Measurements from ENCODE around the gene SGIP1. TPM values are rescaled to one million over a fixed set of nuclear protein-coding genes. Genes with fewer than 3 reads are reported as not detected.

Gene SGIP1
- total and polyA plus RNA-seq, 9 donors, result 0.91 to 7.0 (median 3.3) TPM

- WGBS, 3 donors, result 88 to 92% (median 88%) methylated on average over 4 of the region's 4 CpGs
- intact Hi-C loops (cut with DNase I), result no loop called here
Observed at GRCh38 chr1:66751160-66751559, 217.2 kb downstream of the SGIP1 start.

DNA sequence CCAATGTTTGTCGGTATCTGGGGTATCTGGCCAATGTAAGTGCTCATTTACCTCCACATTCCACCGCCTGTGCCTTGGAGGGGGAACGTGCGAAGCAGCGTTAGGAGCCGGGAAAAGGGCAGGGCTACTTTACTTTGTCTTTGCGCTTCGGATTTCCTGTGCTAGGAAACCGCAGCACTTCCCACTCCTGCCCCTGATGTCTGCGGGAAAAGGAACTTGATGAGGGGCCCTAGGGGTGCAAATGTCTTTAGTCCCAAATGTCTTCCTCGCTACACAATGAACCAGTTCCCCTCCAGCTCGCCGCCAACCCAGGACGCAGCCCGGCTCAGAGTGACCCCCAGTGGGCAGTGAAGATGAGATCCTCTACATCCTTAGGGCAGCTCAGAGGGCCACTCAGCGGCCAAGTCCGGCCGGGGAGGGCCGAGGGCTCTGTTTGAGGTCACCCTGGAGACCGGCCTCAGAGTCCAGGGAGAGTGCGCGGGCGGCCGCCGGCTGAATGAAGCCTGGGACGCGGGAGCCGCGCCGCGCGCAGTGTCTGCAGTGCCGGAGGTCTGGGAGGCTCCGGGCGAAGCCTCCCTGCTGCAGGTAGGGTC is 218.1 kb downstream of the SGIP1 start, which contains the start of gene DYNLT5:
TSS of gene DYNLT5 (plus strand) at position 460 of the 593 bp plus-strand sequence. CDS start 2,200 bp downstream, outside the sequence.
- DNase-seq, result peak; percentile 12 to 42 (median 18)
- Histone ChIP-seq H3K4me3 (peak within 1 kb of the TSS; percentile 19), H3K27me3 (no peaks in the 10 kb centered on the region), H3K9me3 (no peaks in the 10 kb centered on the region), H3K27ac (no peak within 1 kb of the TSS), H3K4me1 (ENCODE audit: insufficient read depth) (peaks cover 3% of the 10 kb centered on the region), H3K36me3 (no peaks in the 10 kb centered on the region)
- WGBS, 3 donors, result 12 to 17% (median 14%) methylated on average over 35 of the region's 35 CpGs
- no peak for TF ChIP-seq POLR2A (IDR thresholded peaks at IDR 0.05)
- no peak for TF ChIP-seq EP300 (IDR thresholded peaks at IDR 0.05)
- TF ChIP-seq, protein P1, sequence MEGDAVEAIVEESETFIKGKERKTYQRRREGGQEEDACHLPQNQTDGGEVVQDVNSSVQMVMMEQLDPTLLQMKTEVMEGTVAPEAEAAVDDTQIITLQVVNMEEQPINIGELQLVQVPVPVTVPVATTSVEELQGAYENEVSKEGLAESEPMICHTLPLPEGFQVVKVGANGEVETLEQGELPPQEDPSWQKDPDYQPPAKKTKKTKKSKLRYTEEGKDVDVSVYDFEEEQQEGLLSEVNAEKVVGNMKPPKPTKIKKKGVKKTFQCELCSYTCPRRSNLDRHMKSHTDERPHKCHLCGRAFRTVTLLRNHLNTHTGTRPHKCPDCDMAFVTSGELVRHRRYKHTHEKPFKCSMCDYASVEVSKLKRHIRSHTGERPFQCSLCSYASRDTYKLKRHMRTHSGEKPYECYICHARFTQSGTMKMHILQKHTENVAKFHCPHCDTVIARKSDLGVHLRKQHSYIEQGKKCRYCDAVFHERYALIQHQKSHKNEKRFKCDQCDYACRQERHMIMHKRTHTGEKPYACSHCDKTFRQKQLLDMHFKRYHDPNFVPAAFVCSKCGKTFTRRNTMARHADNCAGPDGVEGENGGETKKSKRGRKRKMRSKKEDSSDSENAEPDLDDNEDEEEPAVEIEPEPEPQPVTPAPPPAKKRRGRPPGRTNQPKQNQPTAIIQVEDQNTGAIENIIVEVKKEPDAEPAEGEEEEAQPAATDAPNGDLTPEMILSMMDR (IDR thresholded peaks at IDR 0.05), result no peak
- intact Hi-C loops (cut with DNase I), result no loop called here

More at GRCh38 chr1:66751160-66751559, 217.2 kb downstream of the SGIP1 start:
- DNase-seq, result no peak
- no peaks in the 10 kb centered on the region for H3K36me3 ChIP-seq
- H3K27me3 ChIP-seq, result no peaks in the 10 kb centered on the region
- H3K27ac ChIP-seq, result no peak overlapping the region
- peaks cover 3% of the 10 kb centered on the region for H3K4me1 ChIP-seq (ENCODE audit: insufficient read depth)
- H3K4me3 ChIP-seq, result no peak overlapping the region
- TF ChIP-seq, protein P1 (IDR thresholded peaks at IDR 0.05), result no peak
- TF ChIP-seq POLR2A (IDR thresholded peaks at IDR 0.05), result no peak
- TF ChIP-seq EP300 (IDR thresholded peaks at IDR 0.05), result no peak
- no peaks in the 10 kb centered on the region for H3K9me3 ChIP-seq

DNA sequence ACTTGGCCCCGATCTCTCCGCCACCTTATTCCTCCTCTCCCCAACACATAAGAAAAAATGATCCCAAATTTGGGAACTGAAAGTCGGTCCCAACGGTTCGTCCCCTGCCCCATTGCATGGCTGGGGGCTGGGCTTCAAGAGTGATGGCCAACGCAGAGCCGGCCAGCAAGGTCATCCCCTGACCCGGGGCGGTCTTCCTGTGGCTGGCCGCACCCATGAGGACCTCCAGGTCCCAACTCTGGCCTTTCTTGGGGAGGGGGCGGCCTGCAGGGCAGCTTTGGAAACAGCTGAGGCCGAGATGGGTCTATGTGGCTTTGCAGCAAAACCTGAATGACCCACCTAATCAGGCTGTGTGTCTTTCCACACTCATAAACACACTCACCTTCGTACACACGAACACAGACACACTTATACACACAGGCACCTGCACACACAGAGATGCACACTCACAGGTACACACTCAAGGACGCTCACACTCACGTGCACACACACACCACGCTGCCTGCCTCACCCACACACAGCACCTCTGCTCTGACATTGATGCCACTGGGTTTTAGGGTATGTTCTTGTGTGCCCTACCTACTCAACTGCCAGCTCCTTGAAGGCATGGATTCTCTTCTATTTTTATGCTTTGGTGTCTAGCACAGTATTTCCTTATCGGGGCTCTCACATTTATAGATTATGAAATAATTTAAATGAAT is 218.9 kb downstream of the SGIP1 start:
- intact Hi-C loops (cut with DNase I), result no loop called here
- no peak overlapping the region for H3K27ac ChIP-seq
- WGBS, 3 donors, result 50 to 54% (median 52%) methylated on average over 18 of the region's 18 CpGs

DNA sequence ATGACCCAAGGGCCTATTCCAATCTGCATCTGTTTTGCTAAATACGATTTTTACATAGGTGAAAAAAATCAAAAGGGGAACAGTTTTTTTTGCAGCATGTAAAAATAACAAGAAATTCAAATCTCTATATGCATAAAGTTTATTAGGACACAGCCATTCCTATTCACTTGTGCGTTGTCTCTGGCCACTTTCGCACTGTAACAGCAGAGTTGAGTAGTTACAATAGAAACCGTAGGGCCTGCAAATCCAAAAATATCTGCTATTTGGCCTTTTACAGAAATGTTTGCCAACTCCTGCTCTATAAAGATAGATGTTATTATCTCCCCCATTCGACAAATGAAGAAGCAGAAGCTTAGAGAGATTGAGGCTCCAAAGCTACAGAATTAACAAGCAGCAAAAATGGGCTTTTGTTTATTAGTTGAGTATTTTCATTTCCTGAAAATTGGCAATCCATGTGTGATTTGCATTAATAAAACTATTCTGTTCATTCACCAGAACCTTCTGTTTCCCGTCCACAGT is 223.8 kb downstream of the SGIP1 start:
- no peak overlapping the region for H3K4me3 ChIP-seq
- TF ChIP-seq EP300 (IDR thresholded peaks at IDR 0.05) (no peak), POLR2A (IDR thresholded peaks at IDR 0.05) (no peak)
- TF ChIP-seq, protein P1 (IDR thresholded peaks at IDR 0.05), result no peak
- H3K4me1 ChIP-seq (ENCODE audit: insufficient read depth), result no peaks in the 10 kb centered on the region
- H3K27me3 ChIP-seq, result no peaks in the 10 kb centered on the region
- 59 to 72% (median 61%) methylated on average over 6 of the region's 6 CpGs for WGBS, 3 donors
- no peak for DNase-seq
- no peaks in the 10 kb centered on the region for H3K9me3 ChIP-seq
- no peaks in the 10 kb centered on the region for H3K36me3 ChIP-seq
- H3K27ac ChIP-seq, result no peak overlapping the region
- intact Hi-C loops (cut with DNase I), result no loop called here

More for the DNA sequence above, 218.9 kb downstream of the SGIP1 start:
- no peak for DNase-seq
- no peak for TF ChIP-seq POLR2A (IDR thresholded peaks at IDR 0.05)
- TF ChIP-seq, protein P1 (IDR thresholded peaks at IDR 0.05), result no peak
- no peak for TF ChIP-seq EP300 (IDR thresholded peaks at IDR 0.05)
- Histone ChIP-seq H3K4me1 (ENCODE audit: insufficient read depth) (peaks cover 3% of the 10 kb centered on the region), H3K27me3 (no peaks in the 10 kb centered on the region), H3K4me3 (peak overlapping the region; percentile 19), H3K36me3 (no peaks in the 10 kb centered on the region), H3K9me3 (no peaks in the 10 kb centered on the region)
